ENCODE measurements around the gene CNR2. TPM values are rescaled to one million over a fixed set of nuclear protein-coding genes. Genes with fewer than 3 reads are reported as not detected.

Gene CNR2
- total and polyA plus RNA-seq, 2 donors from 2014 or later, result 0.57 TPM; not detected in 1

GRCh38 chr1:23930861-23931490 is 17.8 kb upstream of the CNR2 start:
- FAIRE-seq (no peak), DNase-seq (peak in 1 of 5 donors; percentile 41)
- no peaks in the 10 kb centered on the region for H3K9me3 ChIP-seq (ENCODE audit: control insufficient read depth in 2 of 3, insufficient read depth in 1 of 3, low read length in 3 of 3)
- peaks cover 0 to 4% (median 3%) of the 10 kb centered on the region in 3 donors for H3K4me1 ChIP-seq (ENCODE audit: control insufficient read depth in 2 of 3, insufficient read depth in 2 of 3, low read depth in 1 of 3, low read length in 3 of 3)
- peak overlapping the region in 1 of 3 donors; percentile 5 for H3K9ac ChIP-seq (ENCODE audit: low read length in 3 of 3)
- no peak for TF ChIP-seq CTCF (IDR thresholded peaks at IDR 0.05; ENCODE audit: borderline replicate concordance, extremely low read depth, insufficient read depth)
- H3K36me3 ChIP-seq (ENCODE audit: control insufficient read depth in 2 of 3, insufficient read depth in 3 of 3, low read length in 3 of 3), result no peaks in the 10 kb centered on the region
- intact Hi-C loops (cut with DNase I), result no loop called here
- H3K27ac ChIP-seq (ENCODE audit: low read depth in 2 of 2, low read length in 2 of 2), result peak overlapping the region; percentile 48 to 87
- no peaks in the 10 kb centered on the region for H3K27me3 ChIP-seq (ENCODE audit: control insufficient read depth, insufficient read depth, low read length)
- peak overlapping the region in 2 of 3 donors; percentile 37 to 53 for H3K4me3 ChIP-seq (ENCODE audit: low read length in 3 of 3)

- Histone ChIP-seq H3K4me1 (ENCODE audit: control insufficient read depth in 2 of 3, insufficient read depth in 2 of 3, low read depth in 1 of 3, low read length in 3 of 3) (peaks cover 0 to 4% (median 3%) of the 10 kb centered on the region in 3 donors), H3K27ac (ENCODE audit: low read depth in 2 of 2, low read length in 2 of 2) (peak overlapping the region in 1 of 2 donors; percentile 41), H3K4me3 (ENCODE audit: low read length in 3 of 3) (no peak overlapping the region), H3K9ac (ENCODE audit: low read length in 3 of 3) (no peak overlapping the region), H3K9me3 (ENCODE audit: control insufficient read depth in 2 of 3, insufficient read depth in 1 of 3, low read length in 3 of 3) (no peaks in the 10 kb centered on the region), H3K27me3 (ENCODE audit: control insufficient read depth, insufficient read depth, low read length) (no peaks in the 10 kb centered on the region), H3K36me3 (ENCODE audit: control insufficient read depth in 2 of 3, insufficient read depth in 3 of 3, low read length in 3 of 3) (no peaks in the 10 kb centered on the region)
- TF ChIP-seq CTCF (IDR thresholded peaks at IDR 0.05; ENCODE audit: borderline replicate concordance, extremely low read depth, insufficient read depth), result no peak
- intact Hi-C loops (cut with DNase I), result no loop called here
- DNase-seq, result no peak
- FAIRE-seq, result no peak
Measured at GRCh38 chr1:23930270-23930669, 17.1 kb upstream of the CNR2 start.

GRCh38 chr1:23928789-23929188 is 15.6 kb upstream of the CNR2 start:
- FAIRE-seq (no peak), DNase-seq (no peak)
- H3K36me3 ChIP-seq (ENCODE audit: control insufficient read depth in 2 of 3, insufficient read depth in 3 of 3, low read length in 3 of 3), result no peaks in the 10 kb centered on the region
- no peak overlapping the region for H3K4me3 ChIP-seq (ENCODE audit: low read length in 3 of 3)
- no peak for TF ChIP-seq CTCF (IDR thresholded peaks at IDR 0.05; ENCODE audit: borderline replicate concordance, extremely low read depth, insufficient read depth)
- H3K27ac ChIP-seq (ENCODE audit: low read depth in 2 of 2, low read length in 2 of 2), result no peak overlapping the region
- peaks cover 0 to 4% (median 3%) of the 10 kb centered on the region in 3 donors for H3K4me1 ChIP-seq (ENCODE audit: control insufficient read depth in 2 of 3, insufficient read depth in 2 of 3, low read depth in 1 of 3, low read length in 3 of 3)
- H3K27me3 ChIP-seq (ENCODE audit: control insufficient read depth, insufficient read depth, low read length), result no peaks in the 10 kb centered on the region
- H3K9ac ChIP-seq (ENCODE audit: low read length in 3 of 3), result no peak overlapping the region
- H3K9me3 ChIP-seq (ENCODE audit: control insufficient read depth in 2 of 3, insufficient read depth in 1 of 3, low read length in 3 of 3), result no peaks in the 10 kb centered on the region
- intact Hi-C loops (cut with DNase I), result no loop called here

All from kidney (tissue), 14 donors.